GM12865 (cell line): ENCODE data around the gene ATP6AP1.

Source experiments
- DNase-seq: peaks from one replicate; pipeline ENCODE4 v3.0.0; 2010; ENCODE audit warnings: low read depth
- H3K4me3 ChIP-seq: 2 replicates; pipeline ENCODE4 v1.5.1; 2011; ENCODE audit warnings: mild to moderate bottlenecking, low read depth, low read length, control low read depth
- TF ChIP-seq, protein P1 (sequence below): IDR thresholded peaks from 2 replicates; pipeline ENCODE4 v1.5.1; 2011; ENCODE audit warnings: low read length, control low read depth, low read depth, inconsistent platforms; ENCODE audit not compliant: insufficient read depth; ENCODE audit errors: missing control alignments

Gene ATP6AP1, protein sequence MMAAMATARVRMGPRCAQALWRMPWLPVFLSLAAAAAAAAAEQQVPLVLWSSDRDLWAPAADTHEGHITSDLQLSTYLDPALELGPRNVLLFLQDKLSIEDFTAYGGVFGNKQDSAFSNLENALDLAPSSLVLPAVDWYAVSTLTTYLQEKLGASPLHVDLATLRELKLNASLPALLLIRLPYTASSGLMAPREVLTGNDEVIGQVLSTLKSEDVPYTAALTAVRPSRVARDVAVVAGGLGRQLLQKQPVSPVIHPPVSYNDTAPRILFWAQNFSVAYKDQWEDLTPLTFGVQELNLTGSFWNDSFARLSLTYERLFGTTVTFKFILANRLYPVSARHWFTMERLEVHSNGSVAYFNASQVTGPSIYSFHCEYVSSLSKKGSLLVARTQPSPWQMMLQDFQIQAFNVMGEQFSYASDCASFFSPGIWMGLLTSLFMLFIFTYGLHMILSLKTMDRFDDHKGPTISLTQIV

DNA sequence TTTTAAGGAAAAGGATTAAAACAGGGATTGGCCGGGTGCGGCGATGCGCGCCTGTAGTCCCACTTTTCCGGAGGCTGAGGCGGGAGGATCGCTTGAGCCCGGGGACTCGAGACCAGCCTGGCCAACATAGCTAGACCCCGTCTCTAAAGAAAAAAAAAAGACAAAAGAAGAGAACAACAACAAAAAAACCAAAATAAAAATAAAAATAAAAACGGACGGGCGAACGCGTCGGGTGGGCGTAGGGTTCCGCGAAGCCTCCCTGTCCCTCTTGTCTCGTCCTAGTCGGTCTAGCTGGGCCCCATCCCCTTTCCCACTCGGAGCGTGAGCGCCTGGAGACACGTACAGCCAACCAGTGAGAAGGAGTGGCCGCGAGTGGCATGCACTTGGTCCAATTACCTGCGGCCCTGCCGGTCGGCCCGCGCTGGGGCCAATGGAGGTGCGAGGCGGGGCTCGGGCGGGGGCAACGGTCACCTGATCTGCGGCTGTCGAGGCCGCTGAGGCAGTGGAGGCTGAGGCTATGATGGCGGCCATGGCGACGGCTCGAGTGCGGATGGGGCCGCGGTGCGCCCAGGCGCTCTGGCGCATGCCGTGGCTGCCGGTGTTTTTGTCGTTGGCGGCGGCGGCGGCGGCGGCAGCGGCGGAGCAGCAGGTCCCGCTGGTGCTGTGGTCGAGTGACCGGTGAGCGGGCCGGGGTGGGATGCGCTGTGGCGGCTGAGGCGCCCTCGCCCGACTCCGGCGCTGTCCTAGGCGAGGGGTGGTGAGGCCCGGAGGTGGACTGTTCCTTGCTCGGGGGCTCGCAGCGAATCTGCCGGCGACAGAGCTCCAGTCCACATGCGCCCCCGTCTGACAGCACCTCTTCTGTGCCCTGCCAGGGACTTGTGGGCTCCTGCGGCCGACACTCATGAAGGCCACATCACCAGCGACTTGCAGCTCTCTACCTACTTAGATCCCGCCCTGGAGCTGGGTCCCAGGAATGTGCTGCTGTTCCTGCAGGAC, at the start of gene ATP6AP1:
ATP6AP1 (plus strand) TSS at position 502 of the 996 bp plus-strand sequence; CDS start at position 518, 16 bp downstream.
- DNase-seq, result peak; percentile 96
- TF ChIP-seq, protein P1, sequence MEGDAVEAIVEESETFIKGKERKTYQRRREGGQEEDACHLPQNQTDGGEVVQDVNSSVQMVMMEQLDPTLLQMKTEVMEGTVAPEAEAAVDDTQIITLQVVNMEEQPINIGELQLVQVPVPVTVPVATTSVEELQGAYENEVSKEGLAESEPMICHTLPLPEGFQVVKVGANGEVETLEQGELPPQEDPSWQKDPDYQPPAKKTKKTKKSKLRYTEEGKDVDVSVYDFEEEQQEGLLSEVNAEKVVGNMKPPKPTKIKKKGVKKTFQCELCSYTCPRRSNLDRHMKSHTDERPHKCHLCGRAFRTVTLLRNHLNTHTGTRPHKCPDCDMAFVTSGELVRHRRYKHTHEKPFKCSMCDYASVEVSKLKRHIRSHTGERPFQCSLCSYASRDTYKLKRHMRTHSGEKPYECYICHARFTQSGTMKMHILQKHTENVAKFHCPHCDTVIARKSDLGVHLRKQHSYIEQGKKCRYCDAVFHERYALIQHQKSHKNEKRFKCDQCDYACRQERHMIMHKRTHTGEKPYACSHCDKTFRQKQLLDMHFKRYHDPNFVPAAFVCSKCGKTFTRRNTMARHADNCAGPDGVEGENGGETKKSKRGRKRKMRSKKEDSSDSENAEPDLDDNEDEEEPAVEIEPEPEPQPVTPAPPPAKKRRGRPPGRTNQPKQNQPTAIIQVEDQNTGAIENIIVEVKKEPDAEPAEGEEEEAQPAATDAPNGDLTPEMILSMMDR, result no peak
- H3K4me3 ChIP-seq, result peak within 1 kb of the TSS; percentile 74

- TF ChIP-seq, protein P1, result no peak
- DNase-seq, result peak; percentile 99
- H3K4me3 ChIP-seq, result peak within 1 kb of the TSS; percentile 78
Observed at GRCh38 chrX:154378799-154379568, 49.5 kb upstream of the ATP6AP1 start, which contains the start of gene EMD. EMD (plus strand) TSS chrX:154379295; CDS start chrX:154379485, 190 bp downstream.

GRCh38 chrX:154379569-154379951, 48.9 kb upstream of the ATP6AP1 start:
- TF ChIP-seq, protein P1, result no peak
- peak overlapping the region; percentile 78 for H3K4me3 ChIP-seq
- no peak for DNase-seq

DNA sequence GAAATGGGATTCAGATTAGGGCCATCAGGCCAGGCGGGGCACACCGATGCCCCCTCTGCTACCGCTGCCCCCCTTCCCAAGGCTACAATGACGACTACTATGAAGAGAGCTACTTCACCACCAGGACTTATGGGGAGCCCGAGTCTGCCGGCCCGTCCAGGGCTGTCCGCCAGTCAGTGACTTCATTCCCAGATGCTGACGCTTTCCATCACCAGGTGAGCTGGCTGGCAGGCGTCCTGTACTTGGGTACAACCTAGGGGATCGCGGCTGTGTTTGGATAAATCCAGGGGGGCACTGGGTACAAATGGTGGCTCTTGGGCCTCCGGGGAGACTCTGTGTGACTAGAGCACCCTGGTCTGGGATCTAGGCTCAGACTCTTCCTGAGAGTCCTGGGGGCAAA, 48.3 kb upstream of the ATP6AP1 start:
- DNase-seq, result no peak

DNA sequence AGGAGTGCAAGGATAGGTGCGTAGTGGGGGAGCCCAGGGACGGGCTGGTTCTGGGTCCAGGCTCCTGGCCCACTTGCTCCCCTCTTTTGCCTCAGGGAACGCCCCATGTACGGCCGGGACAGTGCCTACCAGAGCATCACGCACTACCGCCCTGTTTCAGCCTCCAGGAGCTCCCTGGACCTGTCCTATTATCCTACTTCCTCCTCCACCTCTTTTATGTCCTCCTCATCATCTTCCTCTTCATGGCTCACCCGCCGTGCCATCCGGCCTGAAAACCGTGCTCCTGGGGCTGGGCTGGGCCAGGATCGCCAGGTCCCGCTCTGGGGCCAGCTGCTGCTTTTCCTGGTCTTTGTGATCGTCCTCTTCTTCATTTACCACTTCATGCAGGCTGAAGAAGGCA, 47.7 kb upstream of the ATP6AP1 start:
- no peak for DNase-seq
- TF ChIP-seq, protein P1, result no peak
- H3K4me3 ChIP-seq, result 0 out of 2 replicates have a peak overlapping the region, but pooled peaks have one; percentile 78

More for the DNA sequence above, 48.3 kb upstream of the ATP6AP1 start:
- peak overlapping the region; percentile 78 for H3K4me3 ChIP-seq
- TF ChIP-seq, protein P1, result no peak

GRCh38 chrX:154381271-154381670, 47.2 kb upstream of the ATP6AP1 start:
- TF ChIP-seq, protein P1, result no peak
- H3K4me3 ChIP-seq, result no peak overlapping the region
- DNase-seq, result no peak
